Body of pancreas (tissue), 4 donors: ENCODE data around the gene GLIS1. TPM values are rescaled to one million over a fixed set of nuclear protein-coding genes. Genes with fewer than 3 reads are reported as not detected.

ENCODE experiments used
- ATAC-seq: fragments of 150-250 bp; one replicate; pipeline ENCODE4 v1.9.1; 2016
- DNase-seq, 4 donors: peaks; one replicate each; pipeline ENCODE4 v3.0.0-alpha.2; 2019
- H3K27ac ChIP-seq, 4 donors: fragments of 200-600 bp; sonication (generic); 1 replicate in 3 of 4; 2 replicates in 1 of 4; pipeline versions ENCODE4 v1.5.1 to v1.6.1; 2016 to 2019; ENCODE audit warnings: mild to moderate bottlenecking in 1 of 4, mixed read lengths in 1 of 4, moderate library complexity in 1 of 4
- H3K27me3 ChIP-seq, 2 donors: fragments of 200-600 bp; sonication (generic); one replicate each; pipeline ENCODE4 v1.6.0; 2016; ENCODE audit warnings: mild to moderate bottlenecking in 1 of 2
- H3K36me3 ChIP-seq, 2 donors: fragments of 200-600 bp; sonication (generic); replicated peaks in 1 of 2; 2 replicates each; pipeline ENCODE4 v1.5.1; 2016; ENCODE audit warnings: low read depth in 2 of 2; ENCODE audit not compliant: insufficient read depth in 1 of 2
- H3K4me1 ChIP-seq: fragments of 200-600 bp; sonication (generic); one replicate; pipeline ENCODE4 v1.6.0; 2016
- H3K4me3 ChIP-seq, 2 donors: fragments of 200-600 bp; sonication (generic); 1 replicate in 1 of 2; 2 replicates in 1 of 2; pipeline ENCODE4 v1.5.1; 2016 to 2019
- H3K9me3 ChIP-seq, 3 donors: fragments of 200-600 bp; sonication (generic); 1 replicate in 2 of 3; 2 replicates in 1 of 3; pipeline ENCODE4 v1.5.1; 2016
- POLR2A ChIP-seq, 3 donors: fragments of 450-650 bp; IDR thresholded peaks; one replicate each; pipeline ENCODE4 v1.6.1; 2016; ENCODE audit warnings: antibody characterized with exemption in 3 of 3, mild to moderate bottlenecking in 2 of 3
- WGBS, 2 donors: methylation state at CpG; one replicate each; pipeline ENCODE4 v1.1.5; 2017; 5-methylcytosine and 5-hydroxymethylcytosine counted together
- intact Hi-C: fragments of 100-400 bp; cut with DNase I; formaldehyde crosslinking; loops from one replicate; pipeline ENCODE4 v1.15.1; 2023
- total RNA-seq, 2 donors: library from RNA; depleted of rRNA; stranded (reverse); fragments of >200 nt; gene quantifications; one replicate each; pipeline ENCODE4 v1.1.0, GENCODE V29; 2016
- TF ChIP-seq, protein P1 (sequence below), 7 experiments: fragments of 450-650 bp in 4 of 7; fragments of 200-600 bp in 3 of 7; sonication (generic) in 3 of 7; IDR thresholded peaks; one replicate each; pipeline ENCODE4 v1.5.1; 2016 to 2019; ENCODE audit warnings: antibody characterized with exemption in 7 of 7

Gene GLIS1
- total RNA-seq, 2 donors from 2014 or later = 0.33 TPM; not detected in 1

DNA sequence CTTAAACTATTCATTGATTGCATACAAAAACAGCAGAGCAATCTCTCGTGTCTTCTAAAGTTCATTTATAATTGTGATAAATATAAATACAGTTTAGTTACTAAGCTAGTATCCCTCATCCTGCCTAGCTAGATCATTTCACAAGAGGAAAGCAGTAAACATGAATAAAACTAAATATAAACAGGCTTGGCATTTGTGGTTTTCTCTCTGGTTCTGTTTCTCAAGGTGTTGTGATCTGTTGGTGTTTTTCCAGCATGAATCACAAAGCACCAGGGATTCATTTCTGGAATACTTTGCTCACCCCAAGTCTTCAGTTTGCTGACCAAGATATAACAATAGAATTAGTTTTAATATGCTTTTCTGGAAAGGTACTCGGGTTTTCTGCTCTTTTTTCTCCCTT, 32.7 kb upstream of the GLIS1 start:
- H3K4me3 ChIP-seq = no peak overlapping the region
- H3K27ac ChIP-seq = no peak overlapping the region
- ATAC-seq = no peak
- no peaks in the 10 kb centered on the region for H3K4me1 ChIP-seq
- DNase-seq = no peak
- no peaks in the 10 kb centered on the region for H3K27me3 ChIP-seq
- no peak for TF ChIP-seq POLR2A (IDR thresholded peaks at IDR 0.05)
- TF ChIP-seq, protein P1, sequence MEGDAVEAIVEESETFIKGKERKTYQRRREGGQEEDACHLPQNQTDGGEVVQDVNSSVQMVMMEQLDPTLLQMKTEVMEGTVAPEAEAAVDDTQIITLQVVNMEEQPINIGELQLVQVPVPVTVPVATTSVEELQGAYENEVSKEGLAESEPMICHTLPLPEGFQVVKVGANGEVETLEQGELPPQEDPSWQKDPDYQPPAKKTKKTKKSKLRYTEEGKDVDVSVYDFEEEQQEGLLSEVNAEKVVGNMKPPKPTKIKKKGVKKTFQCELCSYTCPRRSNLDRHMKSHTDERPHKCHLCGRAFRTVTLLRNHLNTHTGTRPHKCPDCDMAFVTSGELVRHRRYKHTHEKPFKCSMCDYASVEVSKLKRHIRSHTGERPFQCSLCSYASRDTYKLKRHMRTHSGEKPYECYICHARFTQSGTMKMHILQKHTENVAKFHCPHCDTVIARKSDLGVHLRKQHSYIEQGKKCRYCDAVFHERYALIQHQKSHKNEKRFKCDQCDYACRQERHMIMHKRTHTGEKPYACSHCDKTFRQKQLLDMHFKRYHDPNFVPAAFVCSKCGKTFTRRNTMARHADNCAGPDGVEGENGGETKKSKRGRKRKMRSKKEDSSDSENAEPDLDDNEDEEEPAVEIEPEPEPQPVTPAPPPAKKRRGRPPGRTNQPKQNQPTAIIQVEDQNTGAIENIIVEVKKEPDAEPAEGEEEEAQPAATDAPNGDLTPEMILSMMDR (IDR thresholded peaks at IDR 0.05) = no peak
- H3K36me3 ChIP-seq = peaks cover 0 to 4% of the 10 kb centered on the region in 2 donors
- WGBS, 2 donors = 79 to 89% methylated on average over 2 of the region's 2 CpGs
- intact Hi-C loops = no loop called here
- no peaks in the 10 kb centered on the region for H3K9me3 ChIP-seq

GRCh38 chr1:53769780-53770179, 30.8 kb upstream of the GLIS1 start:
- Histone ChIP-seq H3K4me3 (no peak overlapping the region), H3K9me3 (no peaks in the 10 kb centered on the region), H3K36me3 (peaks cover 0 to 4% of the 10 kb centered on the region in 2 donors), H3K4me1 (no peaks in the 10 kb centered on the region), H3K27ac (no peak overlapping the region), H3K27me3 (no peaks in the 10 kb centered on the region)
- 97 to 100% methylated on average over 1 of the region's 1 CpG for WGBS, 2 donors
- TF ChIP-seq, protein P1 (IDR thresholded peaks at IDR 0.05) = no peak
- no peak for TF ChIP-seq POLR2A (IDR thresholded peaks at IDR 0.05)
- DNase-seq (no peak), ATAC-seq (no peak)
- intact Hi-C loops = no loop called here

- Histone ChIP-seq H3K27ac (no peak overlapping the region), H3K36me3 (peaks cover 0 to 4% of the 10 kb centered on the region in 2 donors), H3K27me3 (no peaks in the 10 kb centered on the region), H3K4me1 (no peaks in the 10 kb centered on the region), H3K9me3 (no peaks in the 10 kb centered on the region), H3K4me3 (no peak overlapping the region)
- no peak for ATAC-seq
- intact Hi-C loops = no loop called here
- 94% methylated on average over 1 of the region's 1 CpG for WGBS, 2 donors
- DNase-seq = no peak
- TF ChIP-seq, protein P1 (IDR thresholded peaks at IDR 0.05) = no peak
- TF ChIP-seq POLR2A (IDR thresholded peaks at IDR 0.05) = no peak
Observed at GRCh38 chr1:53769184-53769583, 30.2 kb upstream of the GLIS1 start.

DNA sequence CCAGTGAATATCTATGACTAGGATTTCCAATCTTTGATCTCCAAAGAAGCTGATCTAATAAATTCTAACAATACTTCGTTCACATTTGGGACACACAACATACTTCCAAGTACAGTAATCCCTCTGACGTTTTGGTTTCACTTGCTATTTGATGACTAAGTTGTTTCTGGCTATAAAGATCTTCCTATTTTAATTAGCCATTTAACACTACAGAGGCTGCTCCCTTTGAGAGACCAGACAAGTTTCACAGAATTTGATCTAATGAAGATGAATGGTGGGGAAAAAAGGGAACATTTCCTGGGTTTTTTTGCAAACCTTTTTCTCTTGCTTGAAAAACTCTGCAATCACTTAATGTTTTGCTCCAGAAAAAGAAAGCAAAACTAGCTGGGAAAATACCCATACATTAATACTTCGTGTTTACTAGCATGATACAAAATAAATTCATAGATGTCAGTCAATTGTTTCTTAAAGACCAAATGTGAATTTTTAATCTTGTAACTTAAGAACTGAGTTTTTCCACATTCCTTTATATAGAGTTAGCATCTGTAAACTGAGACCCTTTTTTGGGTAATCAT, 28.0 kb upstream of the GLIS1 start:
- H3K9me3 ChIP-seq = no peaks in the 10 kb centered on the region
- no peaks in the 10 kb centered on the region for H3K4me1 ChIP-seq
- DNase-seq = no peak
- H3K36me3 ChIP-seq = no peaks in the 10 kb centered on the region
- TF ChIP-seq, protein P1 (IDR thresholded peaks at IDR 0.05) = no peak
- TF ChIP-seq POLR2A (IDR thresholded peaks at IDR 0.05) = no peak
- no peaks in the 10 kb centered on the region for H3K27me3 ChIP-seq
- ATAC-seq = no peak
- no peak overlapping the region for H3K4me3 ChIP-seq
- 49 to 61% methylated on average over 3 of the region's 3 CpGs for WGBS, 2 donors
- intact Hi-C loops = no loop called here
- no peak overlapping the region for H3K27ac ChIP-seq

DNA sequence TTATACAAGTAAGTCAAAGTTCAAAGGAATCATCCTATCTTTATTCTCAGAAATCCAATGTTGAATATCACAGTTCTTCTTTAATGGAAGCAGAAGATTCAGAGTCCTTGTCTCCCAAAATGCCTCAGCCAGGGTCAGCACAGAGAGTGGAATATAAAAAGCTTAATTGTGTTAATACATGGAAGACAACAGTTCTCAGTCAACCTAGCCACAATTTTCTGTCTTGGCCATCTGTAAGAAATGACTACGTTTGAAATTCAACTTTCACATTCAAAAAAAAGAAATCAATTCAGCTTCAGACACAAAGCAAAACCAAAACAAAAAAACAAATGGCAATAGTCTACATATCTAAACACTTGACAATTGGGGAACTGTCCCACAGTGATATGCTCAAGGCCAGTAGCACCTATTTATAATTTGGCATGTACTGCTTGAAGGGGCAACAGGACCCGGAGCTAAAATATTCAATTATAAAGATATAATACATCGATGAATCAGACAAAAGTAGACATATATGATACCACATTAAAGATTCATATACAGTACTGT, 27.3 kb upstream of the GLIS1 start:
- no peaks in the 10 kb centered on the region for H3K36me3 ChIP-seq
- 67 to 79% methylated on average over 3 of the region's 3 CpGs for WGBS, 2 donors
- H3K9me3 ChIP-seq = no peaks in the 10 kb centered on the region
- H3K4me1 ChIP-seq = no peaks in the 10 kb centered on the region
- no peaks in the 10 kb centered on the region for H3K27me3 ChIP-seq
- H3K27ac ChIP-seq = no peak overlapping the region
- no peak for DNase-seq
- no peak for ATAC-seq
- no peak overlapping the region for H3K4me3 ChIP-seq
- TF ChIP-seq, protein P1 (IDR thresholded peaks at IDR 0.05) = no peak
- no peak for TF ChIP-seq POLR2A (IDR thresholded peaks at IDR 0.05)
- intact Hi-C loops = no loop called here
